Esophagus (tissue), 2 donors: Measurements from ENCODE around the gene SIRPB1. TPM values are rescaled to one million over a fixed set of nuclear protein-coding genes. Genes with fewer than 3 reads are reported as not detected.
"Not testable (repeated sequence)": the region's sequence is repeated elsewhere in the genome, so short reads cannot be mapped to it uniquely, and the experiment has no call there.

Experiments
- H3K27ac ChIP-seq, 2 donors: one replicate each; pipeline ENCODE4 v1.5.1; 2013; ENCODE audit warnings: low read depth in 2 of 2, mild to moderate bottlenecking in 2 of 2, inconsistent platforms in 1 of 2, low read length in 1 of 2, moderate library complexity in 1 of 2
- H3K27me3 ChIP-seq, 2 donors: one replicate each; pipeline ENCODE4 v1.6.1; 2013; ENCODE audit warnings: low read length in 2 of 2, control low read depth in 1 of 2, mild to moderate bottlenecking in 1 of 2; ENCODE audit not compliant: insufficient read depth in 2 of 2, control insufficient read depth in 1 of 2
- H3K36me3 ChIP-seq, 2 donors: one replicate each; pipeline ENCODE4 v1.6.1; 2013; ENCODE audit warnings: low read length in 1 of 2; ENCODE audit not compliant: control insufficient read depth in 2 of 2, insufficient read depth in 2 of 2
- H3K4me1 ChIP-seq, 2 donors: one replicate each; pipeline ENCODE4 v1.6.1; 2013; ENCODE audit warnings: low read length in 1 of 2; ENCODE audit not compliant: control insufficient read depth in 2 of 2, insufficient read depth in 2 of 2
- H3K4me3 ChIP-seq, 2 donors: one replicate each; pipeline ENCODE4 v1.5.1; 2013; ENCODE audit warnings: low read length in 2 of 2, mild to moderate bottlenecking in 2 of 2, low read depth in 1 of 2, moderate library complexity in 1 of 2
- H3K9me3 ChIP-seq, 2 donors: one replicate each; pipeline ENCODE4 v1.6.1; 2013; ENCODE audit warnings: mild to moderate bottlenecking in 2 of 2, low read depth in 1 of 2, low read length in 1 of 2, moderate library complexity in 1 of 2; ENCODE audit not compliant: control insufficient read depth in 2 of 2, insufficient read depth in 1 of 2
- WGBS, 2 donors: extraction: QIAGEN DNeasy Blood & Tissue Kit; methylation state at CpG; one replicate each; pipeline ENCODE4 v1.1.7; 2013; 5-methylcytosine and 5-hydroxymethylcytosine counted together
- polyA plus RNA-seq, 2 donors: library from polyadenylated mRNA; stranded (reverse); fragments of 200-250 nt; gene quantifications; one replicate each; pipeline ENCODE4 v1.2.3, GENCODE V29; 2013
- donor health status: healthy with polysubstance abuse.
- donor health status: Bipolar disorder and iron deficiency.

SIRPB1 gene
- polyA plus RNA-seq, 2 donors = 0.33 TPM

- Histone ChIP-seq H3K27me3 (no peaks in the 10 kb centered on the region), H3K36me3 (no peaks in the 10 kb centered on the region), H3K27ac (no peak overlapping the region), H3K9me3 (peaks cover 0 to 3% of the 10 kb centered on the region in 2 donors), H3K4me1 (no peaks in the 10 kb centered on the region), H3K4me3 (no peak overlapping the region)
These were observed 1.3 kb downstream of the SIRPB1 start for GRCh38 chr20:1618479-1618878.

DNA sequence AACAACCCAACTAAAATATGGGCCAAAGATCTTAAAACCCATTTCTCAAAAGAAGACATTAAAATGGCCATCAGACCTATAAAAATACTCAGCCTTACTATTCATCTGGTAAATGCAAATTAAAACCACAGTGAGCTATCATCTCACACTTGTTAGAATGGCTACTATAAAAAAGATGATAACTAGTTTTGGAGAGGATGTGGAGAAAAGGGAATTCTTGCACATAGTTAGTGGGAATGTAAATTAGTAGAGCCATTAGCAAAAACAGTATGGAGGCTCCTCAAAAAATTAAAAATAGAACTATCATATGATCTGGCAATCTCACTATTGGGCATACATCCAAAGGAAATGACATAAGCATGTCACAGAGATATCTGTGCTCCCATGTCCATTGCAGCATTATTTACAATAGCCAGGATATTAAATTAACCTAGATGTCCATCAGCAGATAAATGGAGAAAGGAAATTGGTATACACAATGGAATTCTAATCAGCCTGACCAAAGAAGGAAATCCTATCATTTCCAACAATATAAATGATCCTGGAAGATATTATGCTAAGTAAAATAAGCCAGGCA is 2.9 kb downstream of the SIRPB1 start:
- Histone ChIP-seq H3K27ac (no peak overlapping the region), H3K27me3 (no peaks in the 10 kb centered on the region), H3K36me3 (no peaks in the 10 kb centered on the region), H3K4me3 (no peak overlapping the region), H3K9me3 (peaks cover 0 to 3% of the 10 kb centered on the region in 2 donors), H3K4me1 (no peaks in the 10 kb centered on the region)

DNA sequence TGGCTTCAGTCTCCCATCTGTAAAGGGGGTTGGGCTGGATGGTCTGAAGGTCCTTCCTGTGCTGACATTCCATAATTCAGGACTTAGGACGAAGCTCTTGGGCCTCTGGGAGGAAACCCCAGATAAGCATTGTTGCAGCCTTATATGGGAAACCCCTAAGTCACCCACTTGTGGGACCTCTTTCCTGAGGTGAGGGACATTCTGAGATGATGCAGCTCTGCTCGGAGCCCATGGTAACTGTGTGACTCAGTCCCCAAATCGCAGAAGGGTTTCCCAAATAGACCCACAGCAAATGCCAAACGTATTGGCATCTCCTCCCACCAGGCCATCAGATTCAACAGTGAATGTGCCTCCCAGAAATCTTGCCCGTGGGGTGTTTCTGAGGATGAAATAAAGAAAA is 9.4 kb downstream of the SIRPB1 start:
- not testable (repeated sequence) for H3K27me3 ChIP-seq, H3K36me3 ChIP-seq, H3K4me3 ChIP-seq, H3K27ac ChIP-seq, H3K9me3 ChIP-seq, H3K4me1 ChIP-seq
- WGBS, 2 donors = 76 to 85% methylated on average over 5 of the region's 5 CpGs

DNA sequence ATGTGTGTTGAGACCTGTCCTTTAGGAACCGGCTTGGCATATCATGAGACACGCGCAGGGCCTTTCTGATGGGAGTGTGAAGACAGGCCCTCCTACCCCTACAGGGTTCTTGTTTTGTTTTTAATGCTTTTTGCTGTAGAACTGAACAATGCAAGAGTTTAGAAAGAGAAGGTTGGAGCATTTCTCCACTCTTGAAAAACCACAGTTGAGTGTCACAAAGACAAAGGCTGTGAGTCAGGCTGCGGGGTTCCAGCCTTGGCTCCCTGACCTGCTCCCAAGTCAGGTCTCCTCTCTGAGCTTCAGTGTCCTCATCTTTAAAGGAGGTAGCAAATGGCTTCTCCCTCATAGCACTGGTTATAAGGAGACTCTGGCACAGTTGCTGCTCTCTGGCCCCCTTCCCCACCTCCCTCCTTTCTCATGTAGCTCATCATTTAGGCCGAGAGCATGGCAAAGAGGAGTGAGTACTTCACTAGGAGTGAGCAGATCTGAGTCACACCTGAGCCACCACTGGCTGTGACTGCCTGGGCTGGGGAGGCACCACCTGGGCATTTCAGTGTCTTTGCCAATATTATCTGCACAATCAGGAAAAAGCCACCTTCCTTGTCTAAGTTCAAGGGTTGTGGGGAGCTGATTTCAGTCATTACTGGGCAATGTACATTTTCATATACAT is 11.0 kb downstream of the SIRPB1 start:
- not testable (repeated sequence) for H3K4me1 ChIP-seq, H3K36me3 ChIP-seq, H3K9me3 ChIP-seq, H3K27me3 ChIP-seq, H3K27ac ChIP-seq, H3K4me3 ChIP-seq
- WGBS, 2 donors = 67 to 76% methylated on average over 3 of the region's 5 CpGs

GRCh38 chr20:1600736-1601135 is 19.1 kb downstream of the SIRPB1 start:
- WGBS, 2 donors = 45% methylated on average over 5 of the region's 5 CpGs; no CpG with 5 or more reads in 1 of the 2 donors

GRCh38 chr20:1595333-1595732 is 24.5 kb downstream of the SIRPB1 start:
- Histone ChIP-seq H3K27me3 (no peaks in the 10 kb centered on the region), H3K9me3 (no peaks in the 10 kb centered on the region), H3K36me3 (no peaks in the 10 kb centered on the region), H3K4me3 (no peak overlapping the region), H3K27ac (no peak overlapping the region), H3K4me1 (no peaks in the 10 kb centered on the region)
- 60% methylated on average over 1 of the region's 1 CpG; no CpG with 5 or more reads in 1 of the 2 donors for WGBS, 2 donors

More at GRCh38 chr20:1600736-1601135, 19.1 kb downstream of the SIRPB1 start:
- Histone ChIP-seq H3K27ac (no peak overlapping the region), H3K27me3 (no peaks in the 10 kb centered on the region), H3K9me3 (no peaks in the 10 kb centered on the region), H3K4me1 (no peaks in the 10 kb centered on the region), H3K36me3 (no peaks in the 10 kb centered on the region), H3K4me3 (no peak overlapping the region)

GRCh38 chr20:1588533-1589460 is 31.0 kb downstream of the SIRPB1 start:
- 55% methylated on average over 9 of the region's 9 CpGs; no CpG with 5 or more reads in 1 of the 2 donors for WGBS, 2 donors

GRCh38 chr20:1587781-1588532 is 31.9 kb downstream of the SIRPB1 start:
- 86% methylated on average over 3 of the region's 3 CpGs; no CpG with 5 or more reads in 1 of the 2 donors for WGBS, 2 donors
- Histone ChIP-seq H3K4me3 (no peak overlapping the region), H3K36me3 (no peaks in the 10 kb centered on the region), H3K4me1 (no peaks in the 10 kb centered on the region), H3K27me3 (no peaks in the 10 kb centered on the region), H3K27ac (no peak overlapping the region), H3K9me3 (no peaks in the 10 kb centered on the region)

More at GRCh38 chr20:1588533-1589460, 31.0 kb downstream of the SIRPB1 start:
- Histone ChIP-seq H3K36me3 (no peaks in the 10 kb centered on the region), H3K27me3 (no peaks in the 10 kb centered on the region), H3K27ac (no peak overlapping the region), H3K9me3 (no peaks in the 10 kb centered on the region), H3K4me3 (no peak overlapping the region), H3K4me1 (no peaks in the 10 kb centered on the region)

DNA sequence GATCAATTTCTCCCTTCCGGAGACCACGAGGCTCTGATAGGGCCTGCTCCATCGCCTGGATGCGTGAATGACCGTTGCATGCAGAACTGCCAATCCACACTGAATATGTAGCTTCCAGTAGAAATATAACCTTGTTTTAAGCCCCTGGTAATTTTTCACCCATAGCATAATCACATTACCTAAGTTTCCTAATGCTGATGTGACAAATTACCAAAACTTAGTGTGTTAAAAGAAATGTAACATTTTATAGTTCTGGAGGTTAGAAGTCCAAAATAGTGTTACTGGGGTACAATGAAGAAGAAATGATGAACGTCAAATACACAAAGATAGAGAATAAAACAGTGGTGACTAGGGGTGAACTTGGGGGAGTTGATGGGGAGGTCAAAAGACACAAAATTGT is 40.3 kb downstream of the SIRPB1 start:
- WGBS, 2 donors = 89 to 93% methylated on average over 6 of the region's 6 CpGs
- Histone ChIP-seq H3K27me3 (no peaks in the 10 kb centered on the region), H3K4me3 (no peak overlapping the region), H3K36me3 (no peaks in the 10 kb centered on the region), H3K9me3 (no peaks in the 10 kb centered on the region), H3K4me1 (no peaks in the 10 kb centered on the region), H3K27ac (no peak overlapping the region)
